Measurements from ENCODE around the gene NECTIN1.

Gene NECTIN1

GRCh38 chr11:119622454-119623143 lies 106.4 kb downstream of the NECTIN1 start:
- H3K9ac ChIP-seq (ENCODE audit: low read length), result no peak overlapping the region
- no peak overlapping the region for H3K27ac ChIP-seq (ENCODE audit: low read depth, low read length)
- H3K36me3 ChIP-seq (ENCODE audit: control insufficient read depth, insufficient read depth, low read length), result no peaks in the 10 kb centered on the region
- H3K9me3 ChIP-seq (ENCODE audit: control insufficient read depth, insufficient read depth, low read depth, low read length), result no peaks in the 10 kb centered on the region
- H3K4me3 ChIP-seq (ENCODE audit: low read depth, low read length), result no peak overlapping the region
- H3K27me3 ChIP-seq (ENCODE audit: control insufficient read depth, insufficient read depth, low read length), result no peaks in the 10 kb centered on the region; the same call in 1 of the 2 replicates
- peaks cover 44% of the 10 kb centered on the region for H3K4me1 ChIP-seq (ENCODE audit: control insufficient read depth, insufficient read depth, low read length)

- Histone ChIP-seq H3K9me3 (ENCODE audit: control insufficient read depth, insufficient read depth, low read depth, low read length) (no peaks in the 10 kb centered on the region), H3K4me3 (ENCODE audit: low read depth, low read length) (no peak overlapping the region), H3K27me3 (ENCODE audit: control insufficient read depth, insufficient read depth, low read length) (peaks cover 8% of the 10 kb centered on the region; the same call in 1 of the 2 replicates), H3K9ac (ENCODE audit: low read length) (no peak overlapping the region), H3K4me1 (ENCODE audit: control insufficient read depth, insufficient read depth, low read length) (peaks cover 47% of the 10 kb centered on the region), H3K36me3 (ENCODE audit: control insufficient read depth, insufficient read depth, low read length) (no peaks in the 10 kb centered on the region), H3K27ac (ENCODE audit: low read depth, low read length) (no peak overlapping the region)
These were observed 109.3 kb downstream of the NECTIN1 start for GRCh38 chr11:119619665-119620064.

- Histone ChIP-seq H3K27me3 (ENCODE audit: control insufficient read depth, insufficient read depth, low read length) (peaks cover 9% of the 10 kb centered on the region), H3K4me3 (ENCODE audit: low read depth, low read length) (no peak overlapping the region), H3K27ac (ENCODE audit: low read depth, low read length) (no peak overlapping the region), H3K9me3 (ENCODE audit: control insufficient read depth, insufficient read depth, low read depth, low read length) (no peaks in the 10 kb centered on the region), H3K4me1 (ENCODE audit: control insufficient read depth, insufficient read depth, low read length) (peaks cover 46% of the 10 kb centered on the region), H3K36me3 (ENCODE audit: control insufficient read depth, insufficient read depth, low read length) (no peaks in the 10 kb centered on the region), H3K9ac (ENCODE audit: low read length) (no peak overlapping the region)
These were observed 110.6 kb downstream of the NECTIN1 start for GRCh38 chr11:119618208-119618909.

GRCh38 chr11:119617340-119617713 lies 111.7 kb downstream of the NECTIN1 start:
- Histone ChIP-seq H3K9me3 (ENCODE audit: control insufficient read depth, insufficient read depth, low read depth, low read length) (no peaks in the 10 kb centered on the region), H3K27ac (ENCODE audit: low read depth, low read length) (no peak overlapping the region), H3K36me3 (ENCODE audit: control insufficient read depth, insufficient read depth, low read length) (no peaks in the 10 kb centered on the region), H3K9ac (ENCODE audit: low read length) (no peak overlapping the region), H3K4me1 (ENCODE audit: control insufficient read depth, insufficient read depth, low read length) (peaks cover 51% of the 10 kb centered on the region), H3K27me3 (ENCODE audit: control insufficient read depth, insufficient read depth, low read length) (peaks cover 15% of the 10 kb centered on the region), H3K4me3 (ENCODE audit: low read depth, low read length) (no peak overlapping the region)

GRCh38 chr11:119616586-119617339 lies 112.2 kb downstream of the NECTIN1 start:
- peaks cover 51% of the 10 kb centered on the region for H3K4me1 ChIP-seq (ENCODE audit: control insufficient read depth, insufficient read depth, low read length)
- H3K9ac ChIP-seq (ENCODE audit: low read length), result no peak overlapping the region
- H3K9me3 ChIP-seq (ENCODE audit: control insufficient read depth, insufficient read depth, low read depth, low read length), result no peaks in the 10 kb centered on the region
- H3K36me3 ChIP-seq (ENCODE audit: control insufficient read depth, insufficient read depth, low read length), result no peaks in the 10 kb centered on the region
- H3K27me3 ChIP-seq (ENCODE audit: control insufficient read depth, insufficient read depth, low read length), result peaks cover 15% of the 10 kb centered on the region
- no peak overlapping the region for H3K4me3 ChIP-seq (ENCODE audit: low read depth, low read length)
- H3K27ac ChIP-seq (ENCODE audit: low read depth, low read length), result no peak overlapping the region

GRCh38 chr11:119615882-119616196 lies 113.2 kb downstream of the NECTIN1 start:
- no peak overlapping the region for H3K9ac ChIP-seq (ENCODE audit: low read length)
- H3K4me3 ChIP-seq (ENCODE audit: low read depth, low read length), result no peak overlapping the region
- no peaks in the 10 kb centered on the region for H3K9me3 ChIP-seq (ENCODE audit: control insufficient read depth, insufficient read depth, low read depth, low read length)
- no peaks in the 10 kb centered on the region for H3K36me3 ChIP-seq (ENCODE audit: control insufficient read depth, insufficient read depth, low read length)
- peaks cover 15% of the 10 kb centered on the region for H3K27me3 ChIP-seq (ENCODE audit: control insufficient read depth, insufficient read depth, low read length)
- H3K27ac ChIP-seq (ENCODE audit: low read depth, low read length), result no peak overlapping the region
- peaks cover 51% of the 10 kb centered on the region for H3K4me1 ChIP-seq (ENCODE audit: control insufficient read depth, insufficient read depth, low read length)

GRCh38 chr11:119615003-119615881 lies 113.8 kb downstream of the NECTIN1 start:
- no peak overlapping the region for H3K4me3 ChIP-seq (ENCODE audit: low read depth, low read length)
- no peaks in the 10 kb centered on the region for H3K36me3 ChIP-seq (ENCODE audit: control insufficient read depth, insufficient read depth, low read length)
- H3K9ac ChIP-seq (ENCODE audit: low read length), result no peak overlapping the region
- no peaks in the 10 kb centered on the region for H3K9me3 ChIP-seq (ENCODE audit: control insufficient read depth, insufficient read depth, low read depth, low read length)
- H3K27ac ChIP-seq (ENCODE audit: low read depth, low read length), result no peak overlapping the region
- peaks cover 21% of the 10 kb centered on the region for H3K27me3 ChIP-seq (ENCODE audit: control insufficient read depth, insufficient read depth, low read length)
- peaks cover 51% of the 10 kb centered on the region for H3K4me1 ChIP-seq (ENCODE audit: control insufficient read depth, insufficient read depth, low read length)

- H3K9ac ChIP-seq (ENCODE audit: low read length), result no peak overlapping the region
- no peaks in the 10 kb centered on the region for H3K9me3 ChIP-seq (ENCODE audit: control insufficient read depth, insufficient read depth, low read depth, low read length)
- H3K4me1 ChIP-seq (ENCODE audit: control insufficient read depth, insufficient read depth, low read length), result peaks cover 51% of the 10 kb centered on the region
- no peaks in the 10 kb centered on the region for H3K36me3 ChIP-seq (ENCODE audit: control insufficient read depth, insufficient read depth, low read length)
- H3K27me3 ChIP-seq (ENCODE audit: control insufficient read depth, insufficient read depth, low read length), result peaks cover 24% of the 10 kb centered on the region
- no peak overlapping the region for H3K4me3 ChIP-seq (ENCODE audit: low read depth, low read length)
- H3K27ac ChIP-seq (ENCODE audit: low read depth, low read length), result no peak overlapping the region
These were observed 114.6 kb downstream of the NECTIN1 start for GRCh38 chr11:119614222-119615002.

GRCh38 chr11:119612814-119613213 lies 116.2 kb downstream of the NECTIN1 start:
- Histone ChIP-seq H3K27me3 (ENCODE audit: control insufficient read depth, insufficient read depth, low read length) (peaks cover 36% of the 10 kb centered on the region), H3K27ac (ENCODE audit: low read depth, low read length) (no peak overlapping the region), H3K4me1 (ENCODE audit: control insufficient read depth, insufficient read depth, low read length) (peaks cover 56% of the 10 kb centered on the region), H3K9me3 (ENCODE audit: control insufficient read depth, insufficient read depth, low read depth, low read length) (no peaks in the 10 kb centered on the region), H3K9ac (ENCODE audit: low read length) (no peak overlapping the region), H3K36me3 (ENCODE audit: control insufficient read depth, insufficient read depth, low read length) (no peaks in the 10 kb centered on the region), H3K4me3 (ENCODE audit: low read depth, low read length) (no peak overlapping the region)

GRCh38 chr11:119610836-119611426 lies 118.1 kb downstream of the NECTIN1 start:
- Histone ChIP-seq H3K27ac (ENCODE audit: low read depth, low read length) (no peak overlapping the region), H3K36me3 (ENCODE audit: control insufficient read depth, insufficient read depth, low read length) (no peaks in the 10 kb centered on the region), H3K27me3 (ENCODE audit: control insufficient read depth, insufficient read depth, low read length) (peaks cover 47% of the 10 kb centered on the region), H3K9me3 (ENCODE audit: control insufficient read depth, insufficient read depth, low read depth, low read length) (no peaks in the 10 kb centered on the region), H3K4me3 (ENCODE audit: low read depth, low read length) (no peak overlapping the region), H3K9ac (ENCODE audit: low read length) (no peak overlapping the region), H3K4me1 (ENCODE audit: control insufficient read depth, insufficient read depth, low read length) (peaks cover 43% of the 10 kb centered on the region)

Data from HUES6 (cell line).